Adipose tissue (tissue), 3 donors: ENCODE measurements around the gene ATXN2L. TPM values are rescaled to one million over a fixed set of nuclear protein-coding genes. Genes with fewer than 3 reads are reported as not detected.

Source experiments
- H3K27ac ChIP-seq: one replicate; pipeline ENCODE4 v1.5.1; 2013; ENCODE audit warnings: low read depth, low read length
- WGBS, 3 donors: extraction: QIAGEN DNeasy Blood & Tissue Kit; methylation state at CpG; one replicate each; pipeline ENCODE4 v1.1.7; 2013; 5-methylcytosine and 5-hydroxymethylcytosine counted together
- polyA plus RNA-seq, 3 donors: library from polyadenylated mRNA; stranded (reverse); fragments of 200-250 nt; gene quantifications; one replicate each; pipeline ENCODE4 v1.2.3, GENCODE V29; 2013
- donor health status: healthy with polysubstance abuse.
- donor health status: Bipolar disorder and iron deficiency.
- donor health status: healthy.

Gene ATXN2L
- polyA plus RNA-seq, 3 donors = 37.1 to 61.4 (median 53.0) TPM

- WGBS, 3 donors = 91 to 93% (median 93%) methylated on average over 25 of the region's 25 CpGs
- H3K27ac ChIP-seq = no peak overlapping the region
Measured at GRCh38 chr16:28835864-28836760, 13.3 kb downstream of the ATXN2L start.

GRCh38 chr16:28836761-28837064 lies 13.9 kb downstream of the ATXN2L start:
- H3K27ac ChIP-seq = no peak overlapping the region
- 76 to 87% (median 82%) methylated on average over 8 of the region's 8 CpGs for WGBS, 3 donors

DNA sequence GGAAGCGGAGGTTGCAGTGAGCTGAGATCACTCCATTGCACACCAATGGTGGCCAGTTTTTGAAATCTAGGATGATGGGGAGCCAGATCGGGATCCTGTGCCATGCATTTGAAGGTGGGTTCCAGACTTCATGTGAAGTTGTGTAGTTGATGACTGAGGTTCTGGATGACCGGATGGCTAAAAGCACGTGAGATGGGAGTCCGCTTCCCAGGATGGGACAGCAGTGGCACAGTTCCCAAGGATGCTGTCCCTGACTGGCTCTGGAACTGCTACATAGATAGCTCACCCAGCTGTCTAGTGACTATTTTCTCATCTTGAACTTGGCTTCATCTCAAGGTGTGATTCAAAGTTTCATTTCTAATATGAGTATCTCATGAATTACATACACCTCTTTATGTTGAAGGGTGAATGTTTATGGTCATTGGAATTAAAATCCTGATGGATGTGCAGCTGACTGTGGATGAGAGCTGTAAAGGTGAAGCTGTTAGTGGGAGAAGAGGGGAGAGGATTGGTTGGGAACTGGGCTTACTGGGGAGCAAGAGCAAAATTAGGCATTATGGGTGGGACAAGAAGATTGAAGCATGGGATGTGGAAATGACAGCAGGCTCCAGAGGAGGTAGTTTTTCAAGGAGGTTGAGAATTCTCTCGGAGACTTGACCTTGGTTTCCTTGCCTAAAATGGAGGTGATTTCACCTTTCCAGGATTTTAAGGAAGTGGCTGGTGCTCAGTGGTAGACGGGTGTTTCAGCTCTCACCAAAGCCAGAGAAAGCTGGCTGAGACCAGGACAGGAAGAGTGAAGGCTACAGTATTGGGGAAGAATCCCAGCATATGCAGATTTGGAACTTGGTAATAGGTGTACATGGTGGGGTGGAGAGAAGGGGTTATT lies 15.1 kb downstream of the ATXN2L start:
- WGBS, 3 donors = 85 to 95% (median 87%) methylated on average over 7 of the region's 7 CpGs

DNA sequence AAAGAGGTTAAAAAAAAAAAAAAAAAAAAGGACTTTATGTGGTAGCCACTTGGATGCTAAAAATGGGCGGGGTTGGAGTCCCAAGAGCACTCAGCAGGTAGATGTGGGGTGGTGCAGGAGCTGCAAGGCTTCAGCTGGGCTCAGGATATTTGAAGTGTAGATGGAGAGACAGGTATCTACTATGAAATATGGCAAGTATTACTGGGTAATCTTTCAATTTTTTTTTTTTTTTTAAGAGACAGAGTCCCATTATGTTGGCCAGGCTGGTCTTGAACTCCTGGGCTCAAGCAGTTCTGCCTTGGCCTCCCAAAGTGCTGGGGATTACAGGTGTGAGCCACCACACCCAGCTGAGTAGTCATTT lies 15.7 kb downstream of the ATXN2L start:
- no peak overlapping the region for H3K27ac ChIP-seq
- 100% methylated on average over 1 of the region's 1 CpG for WGBS, 3 donors

More for the DNA sequence above, 15.1 kb downstream of the ATXN2L start:
- no peak overlapping the region for H3K27ac ChIP-seq

DNA sequence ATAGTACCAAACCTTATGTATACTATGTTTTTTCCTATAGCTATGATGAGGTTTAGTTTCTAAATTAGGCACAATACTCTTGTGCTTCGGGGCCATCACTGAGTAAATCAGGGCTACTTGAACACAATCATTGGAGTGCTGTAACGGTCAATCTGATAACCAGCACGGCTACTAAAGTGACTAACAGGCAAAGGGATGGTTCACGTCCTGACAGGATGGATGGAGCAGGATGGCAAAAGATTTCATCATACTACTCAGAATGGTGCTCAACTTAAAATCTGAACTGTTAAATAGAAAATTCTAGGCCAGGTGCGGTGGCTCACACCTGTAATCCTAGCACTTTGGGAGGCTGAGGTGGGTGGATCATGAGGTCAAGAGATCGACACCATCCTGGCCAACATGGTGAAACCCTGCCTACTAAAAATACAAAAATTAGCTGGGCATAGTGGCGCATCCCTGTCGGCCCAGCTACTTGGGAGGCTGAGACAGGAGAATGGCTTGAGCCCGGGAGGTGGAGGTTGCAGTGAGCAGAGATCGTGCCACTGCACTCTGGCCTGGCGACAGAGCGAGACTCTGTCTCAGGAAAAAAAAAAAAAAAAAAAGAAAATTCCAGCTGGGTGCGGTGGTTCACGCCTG lies 16.3 kb downstream of the ATXN2L start:
- WGBS, 3 donors = 95 to 97% (median 96%) methylated on average over 12 to 14 of the region's 14 CpGs
- H3K27ac ChIP-seq = no peak overlapping the region

DNA sequence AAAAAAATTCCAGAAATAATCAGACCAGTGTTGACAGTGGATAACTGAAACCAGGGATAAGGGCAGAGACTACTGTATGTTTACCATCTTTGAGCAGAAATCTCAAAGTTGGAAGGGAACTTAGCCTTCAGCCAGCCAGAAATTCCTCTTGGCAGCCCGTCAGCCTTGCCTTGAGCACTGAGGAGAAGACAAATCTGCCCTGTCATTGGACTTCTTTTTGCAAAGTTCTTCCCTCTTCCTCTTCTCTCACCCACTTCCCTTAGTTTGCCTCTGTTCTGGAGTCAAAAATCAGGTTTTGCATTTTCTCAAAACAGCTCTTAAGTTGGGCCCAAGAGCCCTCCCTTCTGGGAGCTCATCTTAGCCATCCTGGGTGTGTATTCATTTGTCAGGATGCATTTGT lies 17.1 kb downstream of the ATXN2L start:
- H3K27ac ChIP-seq = no peak overlapping the region
- 16 to 53% (median 33%) methylated on average over 1 of the region's 1 CpG for WGBS, 3 donors

DNA sequence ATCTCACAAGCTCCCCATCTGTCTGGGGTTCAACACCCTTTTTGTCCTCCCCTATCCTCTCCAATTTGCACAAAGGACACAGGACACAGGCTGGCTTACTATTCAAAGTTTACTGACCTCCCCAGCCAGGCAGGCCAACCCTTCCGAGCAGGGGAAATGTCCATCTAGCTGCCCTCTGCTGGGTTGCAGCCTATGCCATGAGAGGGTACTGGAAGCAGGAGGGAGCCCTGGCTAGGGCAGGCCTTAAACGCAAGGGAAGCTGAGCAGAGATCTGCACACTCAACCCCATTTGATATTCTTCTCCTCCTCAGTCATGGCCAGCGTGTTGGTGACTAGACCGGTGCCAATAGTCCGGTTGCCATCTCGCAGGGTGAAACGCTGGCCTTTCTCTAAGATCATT lies 19.9 kb downstream of the ATXN2L start:
- 87 to 93% (median 91%) methylated on average over 7 of the region's 7 CpGs for WGBS, 3 donors
- H3K27ac ChIP-seq = no peak overlapping the region

DNA sequence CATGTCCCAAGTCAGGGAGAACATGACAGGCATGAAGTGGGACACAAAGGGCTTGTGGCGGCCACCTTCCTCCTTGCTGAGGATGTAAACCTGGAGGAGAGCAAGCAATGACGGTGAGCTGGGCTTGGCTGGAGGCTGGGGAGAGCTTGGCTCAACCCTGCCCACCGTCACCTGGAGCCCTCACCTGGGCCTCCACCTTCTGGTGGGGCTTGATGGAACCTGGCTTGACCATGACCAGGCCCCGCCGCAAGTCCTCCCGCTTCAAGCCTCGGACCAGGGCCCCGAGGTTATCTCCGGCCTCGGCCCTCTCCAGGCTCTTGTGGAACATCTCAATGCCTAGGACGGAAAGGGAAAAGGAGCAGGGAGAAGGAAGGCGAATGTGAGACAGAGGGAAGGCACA lies 21.0 kb downstream of the ATXN2L start:
- no peak overlapping the region for H3K27ac ChIP-seq
- WGBS, 3 donors = 92 to 95% (median 92%) methylated on average over 12 of the region's 12 CpGs

DNA sequence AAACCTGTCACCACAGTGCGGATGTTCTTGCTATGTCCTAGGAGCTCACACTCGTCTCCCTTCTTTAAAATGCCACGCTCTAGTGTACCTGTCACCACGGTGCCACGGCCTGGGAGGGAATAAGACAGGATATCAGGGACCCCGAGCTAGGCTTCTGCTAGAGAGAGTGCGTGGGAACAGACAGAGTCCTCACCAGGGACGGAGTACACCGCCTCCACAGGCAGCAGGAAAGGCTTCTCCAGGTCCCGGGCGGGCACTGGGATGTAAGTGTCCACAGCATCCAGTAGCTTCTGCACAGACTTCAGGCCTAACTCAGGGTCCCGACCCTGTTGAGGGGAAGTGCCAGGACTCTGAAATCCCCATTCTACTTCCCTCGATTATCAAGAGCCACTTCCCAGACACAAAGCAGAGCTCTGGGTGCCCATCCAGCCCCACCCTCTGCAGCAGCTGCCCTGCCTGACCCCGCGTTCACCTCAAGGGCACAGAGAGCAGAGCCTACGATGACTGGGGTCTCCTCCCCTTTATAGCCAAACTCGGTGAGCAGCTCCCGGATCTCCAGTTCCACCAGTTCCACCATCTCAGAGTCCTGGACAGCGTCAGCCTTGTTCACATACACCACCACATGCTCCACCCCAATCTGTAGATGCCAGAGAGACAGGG lies 21.6 kb downstream of the ATXN2L start:
- no peak overlapping the region for H3K27ac ChIP-seq
- WGBS, 3 donors = 86 to 89% (median 88%) methylated on average over 19 of the region's 19 CpGs

DNA sequence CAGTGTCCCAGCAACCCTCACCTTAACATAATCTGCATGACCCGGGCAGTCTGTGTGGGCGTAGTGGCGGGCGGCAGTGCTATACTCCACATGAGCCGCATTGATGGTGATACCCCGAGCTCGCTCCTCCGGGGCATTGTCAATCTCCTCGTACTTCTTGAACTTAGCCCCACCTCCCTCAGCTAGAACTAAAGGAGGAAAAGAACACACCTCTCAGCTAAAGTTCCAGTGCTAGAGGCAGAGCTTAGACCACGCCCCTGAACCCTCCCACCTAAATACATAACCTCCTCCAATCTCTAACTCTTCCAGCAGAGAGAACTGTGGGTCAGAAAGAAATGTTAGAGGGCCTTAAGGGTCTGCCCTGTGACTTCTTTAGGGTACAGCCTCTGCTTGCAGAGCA lies 22.5 kb downstream of the ATXN2L start:
- no peak overlapping the region for H3K27ac ChIP-seq
- WGBS, 3 donors = 45 to 64% (median 52%) methylated on average over 10 of the region's 10 CpGs

DNA sequence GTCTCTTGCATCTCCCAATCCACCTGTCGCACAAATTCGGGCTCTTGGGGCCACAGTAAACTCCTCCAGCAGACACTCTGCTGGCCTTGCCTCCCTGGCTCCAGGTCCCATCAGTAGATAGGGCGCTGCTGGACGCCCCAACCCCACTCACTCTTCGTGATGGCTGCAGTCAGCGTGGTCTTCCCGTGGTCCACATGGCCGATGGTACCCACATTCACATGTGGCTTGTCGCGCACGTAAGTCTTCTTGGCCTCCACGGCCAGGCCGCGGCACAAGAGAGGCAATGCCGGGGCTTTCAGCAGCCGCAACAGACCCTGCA lies 22.9 kb downstream of the ATXN2L start:
- no peak overlapping the region for H3K27ac ChIP-seq
- 1 to 2% (median 2%) methylated on average over 16 of the region's 16 CpGs for WGBS, 3 donors

- H3K27ac ChIP-seq = no peak within 1 kb of the TSS
- 0 to 1% (median 0%) methylated on average over 69 to 73 of the region's 73 CpGs for WGBS, 3 donors
Measured at GRCh38 chr16:28846080-28846932, 23.5 kb downstream of the ATXN2L start, which contains the start of gene TUFM. Gene TUFM (minus strand): TSS chr16:28846348. CDS start chr16:28846269, 79 bp downstream.

GRCh38 chr16:28846933-28847273 lies 24.1 kb downstream of the ATXN2L start:
- WGBS, 3 donors = 16 to 22% (median 20%) methylated on average over 5 of the region's 5 CpGs
- H3K27ac ChIP-seq = no peak overlapping the region

DNA sequence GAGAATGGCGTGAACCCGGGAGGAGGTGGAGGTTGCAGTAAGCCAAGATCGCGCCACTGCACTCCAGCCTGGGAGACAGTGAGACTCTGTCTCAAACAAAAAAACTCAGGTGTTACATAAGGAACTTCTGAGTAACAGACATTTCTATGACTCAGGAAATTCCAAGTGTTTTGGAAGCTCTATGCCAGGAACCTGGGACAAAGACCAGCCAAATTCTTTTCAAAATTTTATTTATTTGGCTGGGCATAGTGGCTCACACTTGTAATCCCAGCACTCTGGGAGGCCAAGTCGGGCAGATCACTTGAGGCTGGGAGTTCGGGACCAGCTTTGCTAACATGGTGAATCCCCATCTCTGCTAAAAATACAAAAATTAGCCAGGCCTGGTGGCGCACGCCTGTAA lies 35.6 kb downstream of the ATXN2L start:
- H3K27ac ChIP-seq = no peak overlapping the region
- WGBS, 3 donors = 88 to 96% (median 91%) methylated on average over 8 of the region's 8 CpGs

DNA sequence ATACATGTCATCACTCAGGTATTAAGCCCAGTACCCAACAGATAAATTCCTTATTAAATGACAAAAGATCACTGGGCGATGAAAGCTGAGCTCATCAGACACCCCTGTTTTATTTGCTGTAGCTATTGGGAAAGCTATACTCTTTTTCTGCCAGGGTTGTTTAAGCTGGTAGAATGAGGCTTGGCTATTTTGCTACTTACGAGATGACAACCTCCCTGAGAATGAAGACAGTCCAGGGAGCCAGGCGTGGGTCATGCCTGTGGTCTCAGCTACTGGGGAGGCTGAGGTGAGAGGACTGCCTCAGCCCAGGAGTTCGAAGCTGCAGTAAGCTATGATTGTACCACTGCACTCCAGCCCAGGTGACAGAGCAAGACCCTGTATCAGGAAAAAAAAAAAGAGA lies 36.5 kb downstream of the ATXN2L start:
- WGBS, 3 donors = 79 to 94% (median 91%) methylated on average over 4 of the region's 4 CpGs

DNA sequence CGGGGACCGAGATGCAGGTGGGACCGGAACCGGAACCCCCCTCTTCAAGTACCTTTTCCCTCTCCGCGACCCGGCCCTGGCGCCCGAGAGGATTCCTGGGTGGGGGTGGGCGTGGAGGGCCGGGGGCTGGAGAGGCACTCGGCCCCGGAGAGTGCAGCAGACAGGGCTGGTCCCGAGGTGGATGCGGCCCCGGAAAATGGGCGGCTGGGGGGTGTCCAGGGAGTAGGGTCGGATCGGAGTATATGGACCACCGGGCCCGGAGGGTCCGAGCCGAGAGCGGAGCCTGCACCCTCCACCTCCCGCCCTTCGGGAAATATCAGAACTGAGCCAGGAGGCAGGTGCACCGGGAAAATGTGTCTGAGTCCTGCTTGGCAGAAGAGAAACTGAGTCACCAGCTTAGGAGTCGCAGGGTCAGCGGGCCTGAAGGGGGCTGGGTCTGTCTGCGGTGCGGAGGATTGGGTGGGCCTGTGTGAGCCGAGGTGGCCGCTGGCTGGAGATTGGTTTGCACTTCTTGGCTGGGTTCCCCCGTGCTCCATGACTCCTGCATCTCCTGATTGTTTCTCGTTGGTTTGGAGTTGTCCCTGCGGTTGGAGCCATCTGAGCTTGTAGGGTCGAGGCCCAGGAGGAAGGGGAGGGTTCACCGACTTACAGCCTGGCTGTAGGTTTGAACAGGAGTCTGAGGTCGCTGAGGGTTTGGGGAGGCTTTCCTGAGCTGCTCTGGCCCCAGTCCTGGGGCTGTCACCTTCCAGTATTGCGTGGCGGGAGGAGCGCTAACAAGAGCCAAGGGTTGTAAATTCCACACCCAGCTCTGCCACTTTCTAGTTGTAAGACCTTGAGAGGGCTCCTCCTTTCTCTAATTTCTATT lies 41.4 kb downstream of the ATXN2L start:
- H3K27ac ChIP-seq = no peak overlapping the region
- 1 to 3% (median 3%) methylated on average over 28 to 42 of the region's 42 CpGs for WGBS, 3 donors

More for the DNA sequence above, 36.5 kb downstream of the ATXN2L start:
- no peak overlapping the region for H3K27ac ChIP-seq
